Vagina (tissue), 2 donors: Measurements from ENCODE around the gene YEATS4.

ENCODE experiments used
- POLR2A ChIP-seq, 2 donors: fragments of 450-650 bp; IDR thresholded peaks; one replicate each; pipeline ENCODE4 v1.6.1; 2017; ENCODE audit warnings: antibody characterized with exemption in 2 of 2, mild to moderate bottlenecking in 2 of 2, moderate library complexity in 2 of 2
- POLR2AphosphoS5 ChIP-seq, 2 donors: sonication (generic); formaldehyde crosslinking; IDR thresholded peaks; one replicate each; pipeline ENCODE4 v1.9.0; 2017; ENCODE audit warnings: antibody characterized with exemption in 2 of 2, mild to moderate bottlenecking in 2 of 2, low read depth in 1 of 2; ENCODE audit not compliant: insufficient read depth in 1 of 2
- TF ChIP-seq, protein P1 (sequence below), 3 experiments: fragments of 450-650 bp in 2 of 3; fragments of 200-600 bp in 1 of 3; sonication (generic) in 1 of 3; IDR thresholded peaks; one replicate each; pipeline ENCODE4 v1.5.1; 2017 to 2019; ENCODE audit warnings: antibody characterized with exemption in 3 of 3, mild to moderate bottlenecking in 2 of 3, moderate library complexity in 2 of 3

DNA sequence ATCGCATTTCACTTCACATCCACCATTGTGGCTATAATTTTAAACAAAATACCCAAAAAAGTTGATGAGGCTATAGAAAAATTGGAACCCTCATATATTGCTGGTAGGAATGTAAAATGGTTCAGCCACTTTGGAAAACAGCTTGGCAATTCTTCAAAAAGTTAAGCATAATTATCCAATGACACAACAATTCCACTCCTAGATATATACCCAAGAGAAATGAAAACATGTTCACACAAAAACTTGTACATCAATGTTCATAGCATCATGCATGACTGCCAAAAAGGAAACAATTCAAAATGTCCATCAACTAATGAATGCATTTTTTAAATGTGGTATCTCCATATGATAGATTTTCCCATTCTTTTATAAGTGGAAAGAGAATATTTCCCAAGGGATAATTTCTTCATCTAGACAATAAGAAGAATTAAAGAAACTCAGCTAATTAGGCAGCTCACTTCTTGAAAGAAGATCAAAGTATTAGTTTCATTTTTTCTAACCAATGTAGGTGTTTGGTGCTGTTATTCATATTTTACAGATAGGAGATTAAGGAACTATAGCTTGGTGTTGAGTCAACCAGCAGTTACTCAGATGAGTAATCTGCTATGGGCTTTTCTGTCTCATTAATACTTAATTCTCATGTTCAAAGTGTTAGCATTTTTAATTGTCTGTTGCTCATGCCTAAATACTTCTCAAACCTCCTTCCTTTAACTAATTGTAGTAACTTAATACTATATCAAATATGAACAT lies 32.8 kb downstream of the YEATS4 start:
- TF ChIP-seq, protein P1, sequence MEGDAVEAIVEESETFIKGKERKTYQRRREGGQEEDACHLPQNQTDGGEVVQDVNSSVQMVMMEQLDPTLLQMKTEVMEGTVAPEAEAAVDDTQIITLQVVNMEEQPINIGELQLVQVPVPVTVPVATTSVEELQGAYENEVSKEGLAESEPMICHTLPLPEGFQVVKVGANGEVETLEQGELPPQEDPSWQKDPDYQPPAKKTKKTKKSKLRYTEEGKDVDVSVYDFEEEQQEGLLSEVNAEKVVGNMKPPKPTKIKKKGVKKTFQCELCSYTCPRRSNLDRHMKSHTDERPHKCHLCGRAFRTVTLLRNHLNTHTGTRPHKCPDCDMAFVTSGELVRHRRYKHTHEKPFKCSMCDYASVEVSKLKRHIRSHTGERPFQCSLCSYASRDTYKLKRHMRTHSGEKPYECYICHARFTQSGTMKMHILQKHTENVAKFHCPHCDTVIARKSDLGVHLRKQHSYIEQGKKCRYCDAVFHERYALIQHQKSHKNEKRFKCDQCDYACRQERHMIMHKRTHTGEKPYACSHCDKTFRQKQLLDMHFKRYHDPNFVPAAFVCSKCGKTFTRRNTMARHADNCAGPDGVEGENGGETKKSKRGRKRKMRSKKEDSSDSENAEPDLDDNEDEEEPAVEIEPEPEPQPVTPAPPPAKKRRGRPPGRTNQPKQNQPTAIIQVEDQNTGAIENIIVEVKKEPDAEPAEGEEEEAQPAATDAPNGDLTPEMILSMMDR (IDR thresholded peaks at IDR 0.05) = no peak
- TF ChIP-seq POLR2A (IDR thresholded peaks at IDR 0.05) = no peak
- no peak for TF ChIP-seq POLR2AphosphoS5 (IDR thresholded peaks at IDR 0.05; ENCODE audit: insufficient read depth in 1 of 2, low read depth in 1 of 2)
